H4 (cell line): ENCODE measurements around the gene BCL2A1. TPM values are rescaled to one million over a fixed set of nuclear protein-coding genes. Genes with fewer than 3 reads are reported as not detected.
A peak's percentile ranks its signal among the peaks of the same experiment; 100 is the strongest.
"Not testable (repeated sequence)": the region's sequence is repeated elsewhere in the genome, so short reads cannot be mapped to it uniquely, and the experiment has no call there.

Source experiments
- DNase-seq: peaks from one replicate; pipeline ENCODE4 v3.0.0-alpha.2; 2015; ENCODE audit warnings: low spot score
- total RNA-seq: library from RNA; depleted of rRNA; stranded (reverse); fragments of >200 nt; shearing (Covaris generic); gene quantifications from 2 replicates; pipeline ENCODE4 v1.2.3, GENCODE V29; 2014

The BCL2A1 gene
- total RNA-seq, 1 experiment from 2014 or later = not detected

DNA sequence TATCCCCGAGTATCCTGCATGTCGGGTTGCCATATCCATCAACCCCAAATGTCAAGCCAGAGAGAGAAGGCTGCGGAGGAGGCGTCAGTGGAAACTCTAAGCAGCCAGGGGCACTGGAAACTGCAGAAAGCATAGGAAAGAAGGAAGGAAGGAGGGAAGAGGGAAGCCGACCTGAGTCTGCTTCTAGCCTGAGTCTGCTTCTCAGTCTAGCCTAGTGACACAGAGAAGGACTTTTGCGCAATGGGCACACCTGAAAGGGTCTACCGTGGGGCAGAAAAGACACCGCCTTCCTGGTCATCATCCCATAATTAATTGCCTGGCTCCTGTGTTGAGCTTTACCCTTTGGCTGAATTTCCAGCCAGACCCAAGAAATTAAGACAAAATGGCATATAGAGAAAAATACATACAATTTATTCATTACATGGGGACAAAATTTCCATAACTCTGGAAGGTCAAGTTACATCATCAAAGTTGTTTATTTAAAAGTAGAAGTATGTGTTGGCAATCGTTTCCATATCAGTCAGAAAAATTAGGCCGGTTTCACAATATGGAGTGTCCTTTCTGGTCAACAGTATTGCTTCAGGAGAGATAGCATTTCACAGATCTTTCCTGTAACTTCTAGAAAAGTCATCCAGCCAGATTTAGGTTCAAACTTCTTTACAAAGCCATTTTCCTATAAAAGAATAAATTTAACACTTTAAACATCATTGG is 10.3 kb downstream of the BCL2A1 start:
- DNase-seq = no peak

DNA sequence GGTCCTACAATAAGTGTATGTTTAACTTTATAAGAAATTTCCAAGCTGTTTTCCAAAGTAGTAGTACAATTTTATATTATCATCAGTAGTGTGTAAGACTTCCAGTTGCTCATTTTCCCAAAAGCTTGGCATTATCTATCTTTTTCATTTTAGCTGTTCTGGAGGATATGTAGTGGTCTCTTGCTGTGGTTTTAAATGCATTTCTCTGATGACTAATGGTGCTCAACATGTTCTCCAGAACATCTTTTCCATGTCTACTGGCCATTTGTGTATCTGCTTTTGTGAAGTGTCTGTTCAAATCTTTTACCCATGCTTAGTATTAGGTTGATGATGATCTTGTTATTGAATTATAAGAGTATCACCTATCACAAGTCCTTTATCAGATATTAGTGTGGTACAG is 13.3 kb downstream of the BCL2A1 start:
- DNase-seq = no peak

DNA sequence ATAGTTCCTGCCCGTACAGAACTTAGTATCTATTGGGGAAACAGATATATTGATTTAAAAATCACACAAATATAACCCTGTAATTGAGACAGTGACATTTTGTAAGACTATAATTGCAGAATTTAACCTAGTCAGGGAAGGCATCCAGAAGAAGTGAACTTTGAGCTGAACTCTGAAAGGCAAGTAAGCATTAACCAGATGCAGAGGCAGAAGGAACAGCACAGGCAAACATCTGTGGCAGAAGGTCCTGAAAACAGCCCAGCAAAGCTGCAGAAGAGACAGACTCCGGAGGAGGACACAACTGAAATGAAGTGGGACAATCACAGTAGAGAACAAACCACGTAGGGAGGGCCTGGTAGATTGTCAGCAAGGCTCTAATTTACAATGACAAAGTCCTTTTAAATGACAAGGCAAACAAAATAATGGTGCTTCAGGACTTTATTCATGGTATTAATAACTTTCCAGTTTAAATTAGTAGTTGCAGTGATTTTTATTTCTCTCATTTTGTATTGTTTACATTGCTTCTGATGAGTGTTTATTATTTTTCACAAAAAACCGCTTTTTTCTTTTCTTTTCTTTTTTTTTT is 14.5 kb downstream of the BCL2A1 start:
- DNase-seq = no peak

DNA sequence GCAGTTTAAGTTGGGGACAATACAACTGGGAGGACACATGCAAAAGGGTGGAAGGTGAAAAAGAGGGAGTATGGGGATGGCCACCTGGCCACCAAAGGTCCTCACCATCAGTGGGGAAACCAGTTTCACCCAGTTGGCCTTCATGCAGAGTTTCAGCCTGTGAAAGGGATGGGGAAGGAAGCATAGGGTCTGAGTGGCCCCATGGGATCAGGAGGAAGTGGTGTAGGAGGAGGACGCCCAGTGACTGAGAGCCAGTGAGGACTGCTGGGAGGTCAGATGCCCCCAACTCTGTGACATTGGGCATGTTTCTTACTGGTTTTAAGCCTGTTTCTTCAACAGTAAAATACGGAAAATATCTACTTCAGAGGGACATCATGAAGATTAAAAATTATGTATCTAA is 16.3 kb downstream of the BCL2A1 start:
- no peak for DNase-seq

DNA sequence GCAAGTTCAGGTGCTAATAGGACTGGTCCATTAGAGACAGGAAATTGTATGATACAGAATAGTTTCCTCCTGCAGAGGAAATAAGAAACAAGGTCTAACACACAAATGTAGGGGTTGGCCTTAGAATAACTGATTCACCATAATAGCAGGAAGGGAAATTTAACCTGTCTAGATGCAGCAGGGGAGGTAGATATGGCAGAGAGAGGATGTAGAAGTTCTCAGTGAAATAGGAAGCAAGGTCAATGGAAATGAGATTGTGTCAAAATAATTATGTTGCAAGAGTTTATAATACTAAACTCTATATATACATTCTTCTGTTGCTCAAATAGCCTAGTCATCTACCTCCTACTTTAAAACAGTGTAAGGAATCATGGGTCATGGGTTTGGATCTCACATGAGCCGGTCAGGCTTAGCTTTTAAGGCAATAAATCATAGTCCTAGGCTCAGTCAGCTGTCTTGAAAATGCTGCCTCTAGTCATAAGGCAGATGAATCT is 17.0 kb downstream of the BCL2A1 start:
- no peak for DNase-seq

DNA sequence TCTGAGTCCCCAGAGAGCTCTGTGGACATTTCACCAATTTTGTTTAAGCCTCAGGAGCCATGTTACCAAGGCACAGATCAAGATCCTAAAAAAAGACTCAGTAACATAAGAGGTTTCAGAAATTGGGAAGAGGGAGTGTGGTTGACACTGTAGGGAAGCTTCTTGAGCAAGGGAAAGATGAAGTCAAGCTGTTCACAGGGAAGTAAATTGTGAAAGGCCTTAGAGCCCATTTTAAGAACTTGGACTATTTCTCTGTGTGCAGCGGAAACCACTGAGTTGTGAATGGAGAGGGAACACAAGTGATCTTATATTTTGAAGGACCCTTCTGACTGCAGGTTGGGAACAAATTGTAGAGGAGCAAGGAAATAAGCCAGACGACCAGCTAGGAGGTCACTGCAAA is 18.7 kb downstream of the BCL2A1 start:
- no peak for DNase-seq

DNA sequence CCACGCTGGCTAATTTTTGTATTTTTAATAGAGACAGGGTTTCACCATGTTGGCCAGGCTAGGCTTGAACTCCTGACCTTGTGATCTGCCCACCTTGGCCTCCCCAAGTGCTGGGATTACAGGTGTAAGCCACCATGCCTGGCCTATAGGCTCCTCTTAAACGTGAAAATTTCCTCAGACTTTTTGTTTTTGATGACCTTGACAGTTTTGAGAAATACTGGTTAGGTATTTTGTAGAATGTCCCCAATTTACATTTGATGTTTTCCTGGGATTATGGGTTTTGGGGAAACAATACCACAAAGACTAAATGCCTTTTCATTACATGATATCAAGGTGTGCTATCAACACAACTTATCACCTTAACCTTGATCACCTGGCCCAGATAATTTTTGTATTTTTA is 20.7 kb downstream of the BCL2A1 start:
- DNase-seq = no peak

DNA sequence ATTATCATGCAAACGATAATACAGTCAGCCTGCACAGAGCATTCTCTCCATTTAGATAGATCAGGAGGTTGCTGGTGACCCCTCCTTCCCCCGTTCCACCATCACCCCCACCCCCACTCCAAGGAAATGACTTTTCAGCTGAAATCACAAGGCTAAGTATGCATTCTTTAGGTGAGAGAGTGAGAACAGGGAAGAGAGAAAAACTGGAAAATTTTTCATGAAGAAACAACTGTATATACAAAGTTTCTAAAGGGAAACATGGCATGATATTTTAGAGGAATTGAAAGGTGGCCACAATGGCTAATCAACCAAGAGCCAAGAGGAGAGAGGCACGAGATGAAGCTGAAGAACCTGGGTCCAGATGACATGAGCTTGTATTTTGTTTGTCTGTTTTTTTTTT is 22.2 kb downstream of the BCL2A1 start:
- DNase-seq = no peak

DNA sequence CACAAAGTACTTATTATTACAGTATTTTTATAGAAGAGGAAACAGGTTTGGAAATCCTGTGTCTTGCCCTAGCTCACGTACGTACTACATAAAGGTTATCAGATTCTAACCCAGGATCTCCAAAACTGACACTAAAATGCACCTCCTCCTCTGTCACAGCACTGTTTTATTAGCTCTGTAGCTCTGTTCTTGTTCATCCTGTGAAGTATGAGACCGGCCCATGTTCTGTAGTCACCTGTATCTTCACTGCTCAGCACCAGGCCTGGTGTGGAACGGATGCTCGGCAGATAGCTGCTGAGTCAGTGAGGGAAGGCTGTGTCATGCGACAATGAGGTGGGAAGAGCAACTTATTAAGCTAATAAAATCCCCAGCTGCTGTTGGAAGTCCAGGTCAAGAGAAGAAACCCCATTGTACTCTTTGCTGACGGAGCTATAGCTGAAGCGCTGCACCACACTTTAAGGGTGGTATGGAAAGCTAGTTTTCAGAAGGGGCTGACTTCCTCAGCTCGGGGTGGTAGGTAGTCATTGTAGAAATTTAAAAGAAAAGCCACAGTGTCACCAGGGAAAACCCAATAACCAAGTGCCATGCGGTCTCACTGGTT is 22.8 kb downstream of the BCL2A1 start:
- no peak for DNase-seq

DNA sequence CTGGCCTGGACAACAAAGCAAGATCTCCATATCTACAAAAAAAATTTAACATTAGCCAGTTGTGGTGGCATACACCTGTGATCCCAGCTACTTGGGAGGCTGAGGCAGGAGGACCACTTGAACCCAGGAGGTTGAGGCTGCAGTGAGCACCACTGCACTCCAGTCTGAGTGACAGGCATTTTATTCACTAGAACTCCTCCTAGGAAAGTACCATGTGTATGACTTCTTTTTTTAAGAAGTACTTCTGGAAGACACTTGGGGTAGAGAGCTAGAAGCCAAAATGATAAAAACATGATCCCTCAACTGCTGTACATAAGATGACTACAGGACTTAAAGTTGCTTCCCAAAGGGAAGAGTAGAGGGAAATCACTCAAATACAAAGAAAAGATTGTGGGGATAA is 24.0 kb downstream of the BCL2A1 start:
- DNase-seq = no peak

DNA sequence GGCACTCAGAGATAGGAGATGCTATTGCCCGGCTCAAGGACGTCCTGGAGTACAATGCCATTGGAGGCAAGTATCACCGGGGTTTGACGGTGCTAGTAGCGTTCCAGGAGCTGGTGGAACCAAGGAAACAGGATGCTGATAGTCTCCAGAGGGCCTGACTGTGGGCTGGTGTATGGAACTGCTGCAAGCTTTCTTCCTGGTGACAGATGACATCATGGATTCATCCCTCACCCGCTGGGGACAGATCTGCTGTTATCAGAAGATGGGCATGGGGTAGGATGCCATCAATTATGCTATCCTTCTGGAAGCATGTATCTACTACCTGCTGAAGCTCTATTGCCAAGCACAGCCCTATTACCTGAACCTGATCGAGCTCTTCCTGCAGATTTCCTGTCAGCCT is 26.4 kb downstream of the BCL2A1 start:
- DNase-seq = no peak

DNA sequence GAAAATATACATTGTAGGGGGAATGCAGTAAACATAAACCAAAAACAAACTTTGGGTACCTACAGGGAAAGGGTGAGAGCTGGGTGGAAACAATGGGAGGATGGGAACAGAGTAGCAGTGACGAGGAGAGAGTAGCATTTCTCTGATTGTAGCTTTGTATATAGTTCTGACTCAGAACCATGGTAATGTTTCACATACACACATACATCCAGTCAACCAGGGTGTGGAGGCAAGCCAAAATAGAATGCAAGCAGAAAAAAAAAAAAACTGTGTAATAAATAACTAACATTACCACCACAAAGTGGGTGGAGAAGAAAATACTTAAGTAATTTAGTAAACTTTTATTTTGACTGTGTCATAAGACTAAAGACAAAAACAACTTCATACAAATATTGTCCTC is 27.2 kb downstream of the BCL2A1 start:
- DNase-seq = peak; percentile 14

DNA sequence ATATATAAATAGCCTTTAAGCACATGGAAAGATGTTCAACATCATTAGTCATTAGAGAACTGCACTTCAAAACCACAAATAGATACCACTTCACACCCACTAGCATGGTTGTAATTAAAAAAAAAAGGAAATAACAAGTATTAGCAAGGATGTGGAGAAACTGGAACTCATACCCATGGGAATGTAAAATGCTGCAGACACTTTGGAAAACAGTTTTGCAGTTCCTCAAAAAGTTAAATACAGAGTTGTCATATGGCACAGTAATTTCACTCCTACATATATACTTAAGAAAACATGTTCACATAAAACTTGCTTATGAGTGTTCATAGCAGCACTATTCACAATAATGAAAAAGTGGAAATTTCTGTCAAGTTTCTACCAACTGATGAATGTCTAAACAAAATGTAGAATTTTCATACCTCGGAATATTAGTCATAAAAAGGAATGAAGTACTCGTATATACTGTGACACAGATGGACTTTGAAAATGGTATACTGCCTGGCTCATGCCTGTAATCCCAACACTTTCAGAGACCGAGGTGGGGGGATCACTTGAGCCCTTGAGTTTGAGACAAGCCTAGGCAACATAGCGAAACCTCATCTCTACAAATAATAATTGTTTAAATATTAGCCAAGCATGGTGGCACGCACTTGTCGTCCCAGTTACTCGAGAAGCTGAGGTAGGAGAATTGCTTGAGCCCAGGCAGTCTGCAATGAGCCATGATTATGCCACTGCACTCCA is 28.1 kb downstream of the BCL2A1 start:
- no peak for DNase-seq

DNA sequence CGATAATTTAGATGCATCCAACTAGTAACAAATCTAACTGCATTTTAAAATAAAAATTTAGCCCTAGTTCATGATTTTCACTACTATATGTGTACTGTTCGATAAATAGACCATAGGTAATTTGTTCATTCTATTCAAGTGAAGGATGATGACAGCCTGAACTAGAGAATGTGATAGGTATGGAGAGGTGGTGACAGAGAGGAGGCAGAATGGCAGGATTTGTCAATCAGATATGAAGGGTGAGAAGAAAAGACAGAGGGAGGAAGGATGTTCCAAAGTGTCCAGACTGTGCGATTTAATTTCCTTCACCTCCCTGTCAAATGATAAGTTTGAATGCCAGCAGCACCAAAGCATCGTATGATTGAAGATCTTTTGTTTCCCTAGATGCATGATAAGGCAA is 31.6 kb downstream of the BCL2A1 start:
- no peak for DNase-seq

DNA sequence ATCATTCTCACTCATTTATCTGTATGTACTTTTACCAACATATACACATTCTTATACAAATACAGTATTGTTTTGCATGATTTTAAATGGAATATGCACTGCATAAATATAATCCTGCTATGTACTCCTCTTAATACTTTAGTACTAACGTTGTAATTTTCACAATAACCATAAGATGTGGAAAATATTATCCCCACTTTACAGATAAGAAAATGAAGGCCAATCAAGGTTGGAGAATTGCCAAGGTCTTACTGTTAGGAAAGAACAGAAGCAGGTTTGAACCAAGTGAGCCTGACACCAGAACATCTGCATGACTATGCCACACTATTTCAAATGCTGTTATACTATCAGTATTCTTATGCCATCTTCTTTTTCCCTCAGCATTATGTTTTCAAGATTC is 32.9 kb downstream of the BCL2A1 start:
- no peak for DNase-seq

DNA sequence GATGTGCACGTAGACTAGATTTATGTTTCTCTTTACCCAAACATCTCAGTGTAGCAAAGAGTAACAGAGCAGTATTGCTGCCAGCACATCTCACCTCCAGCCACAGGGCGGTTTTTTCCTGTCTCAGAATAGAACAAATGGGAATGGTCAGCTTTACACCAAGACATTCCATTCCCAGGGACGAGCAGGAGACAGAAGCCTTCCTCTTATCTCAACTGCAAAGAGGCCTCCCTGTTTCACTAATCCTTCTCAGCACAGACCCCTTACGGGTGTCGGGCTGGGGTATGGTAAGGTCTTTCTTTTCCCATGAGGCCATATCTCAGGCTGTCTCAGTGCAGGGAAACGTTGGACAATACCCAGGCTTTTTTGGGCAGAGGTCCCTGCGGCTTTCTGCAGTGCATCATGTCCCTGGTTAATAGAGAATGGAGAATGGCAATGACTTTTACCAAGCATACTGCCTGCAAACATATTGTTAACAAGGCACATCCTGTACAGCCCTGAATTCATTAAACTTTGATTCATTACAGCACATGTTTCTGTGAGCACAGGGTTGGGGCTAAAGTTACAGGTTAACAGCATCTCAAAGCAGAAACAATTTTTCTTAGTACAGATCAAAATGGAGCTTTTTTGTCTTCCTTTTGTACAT is 35.3 kb downstream of the BCL2A1 start:
- DNase-seq = not testable (repeated sequence)

DNA sequence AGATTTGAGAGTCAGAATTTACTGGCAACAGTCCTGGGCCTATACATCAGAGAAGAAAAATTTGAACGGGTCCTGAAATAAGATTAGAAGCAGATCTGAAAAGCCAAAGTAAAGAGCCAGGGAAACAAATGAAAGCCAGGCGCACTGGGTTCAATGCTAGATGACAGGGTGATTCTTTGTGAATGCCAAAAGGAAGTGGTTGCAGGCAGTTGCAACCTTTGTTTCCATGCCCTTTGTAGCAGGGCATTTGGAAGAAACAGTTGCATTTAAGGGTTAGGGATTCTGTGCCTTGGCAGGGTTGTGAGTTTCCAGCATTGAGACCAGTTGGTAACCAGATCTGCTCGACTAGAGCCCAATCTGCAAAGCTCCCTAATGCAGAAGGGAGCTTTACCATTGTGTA is 37.8 kb downstream of the BCL2A1 start:
- DNase-seq = no peak

DNA sequence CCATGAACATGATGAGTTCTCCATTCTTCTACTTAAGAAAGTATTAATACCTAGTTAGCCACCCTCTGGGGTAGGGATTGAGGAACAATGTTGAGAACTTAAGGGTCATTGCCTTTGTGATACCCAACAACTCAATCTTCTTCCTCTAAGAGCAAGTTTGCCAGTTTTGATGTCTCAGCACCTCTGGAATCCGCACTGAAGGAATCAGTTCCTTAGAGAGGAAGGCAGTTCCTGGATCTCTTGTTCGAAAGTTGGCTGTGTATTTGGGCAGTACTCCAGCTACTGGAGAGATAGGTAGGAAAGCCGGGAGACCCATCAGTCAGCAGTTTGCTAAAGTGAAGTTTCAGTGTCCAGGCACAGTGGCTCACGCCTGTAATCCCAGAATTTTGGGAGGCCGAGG is 38.5 kb downstream of the BCL2A1 start:
- DNase-seq = no peak

DNA sequence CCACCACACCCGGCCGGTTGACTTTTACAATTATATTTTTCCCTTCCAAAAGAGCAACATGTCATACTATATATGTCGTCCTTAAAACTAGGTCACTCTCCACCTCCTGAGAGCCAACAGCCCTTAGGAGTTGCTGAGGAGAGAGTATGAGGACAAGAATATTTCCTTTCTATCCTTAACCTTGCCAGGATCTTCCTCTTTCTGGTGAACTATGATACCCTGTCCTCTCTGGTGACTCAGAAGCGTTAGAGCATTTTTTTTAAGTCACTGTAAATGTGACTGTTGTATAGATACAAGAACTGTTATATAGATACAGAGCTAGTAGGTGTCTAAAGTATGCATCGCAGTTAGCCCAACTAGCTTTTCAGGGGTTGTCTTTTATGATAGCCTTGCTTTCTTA is 40.5 kb downstream of the BCL2A1 start:
- DNase-seq = no peak

DNA sequence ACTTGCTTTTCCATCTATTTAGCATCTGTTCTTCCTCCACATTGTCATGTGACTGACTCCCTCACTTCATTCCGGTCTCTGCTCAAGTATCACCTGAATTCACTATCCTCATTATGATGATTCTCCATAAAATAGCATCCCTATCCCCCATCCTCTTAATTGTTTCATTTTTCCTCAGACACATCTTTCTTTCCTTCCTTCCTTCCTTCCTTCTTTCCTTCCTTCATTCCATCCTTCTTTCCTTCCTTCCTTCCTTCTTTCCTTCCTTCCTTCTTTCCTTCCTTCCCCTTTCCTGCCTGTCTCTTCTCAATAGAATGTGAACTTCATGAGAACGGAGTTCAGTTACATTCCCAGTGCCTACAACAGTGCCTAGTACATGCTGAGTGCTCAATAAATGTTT is 41.6 kb downstream of the BCL2A1 start:
- DNase-seq = no peak

DNA sequence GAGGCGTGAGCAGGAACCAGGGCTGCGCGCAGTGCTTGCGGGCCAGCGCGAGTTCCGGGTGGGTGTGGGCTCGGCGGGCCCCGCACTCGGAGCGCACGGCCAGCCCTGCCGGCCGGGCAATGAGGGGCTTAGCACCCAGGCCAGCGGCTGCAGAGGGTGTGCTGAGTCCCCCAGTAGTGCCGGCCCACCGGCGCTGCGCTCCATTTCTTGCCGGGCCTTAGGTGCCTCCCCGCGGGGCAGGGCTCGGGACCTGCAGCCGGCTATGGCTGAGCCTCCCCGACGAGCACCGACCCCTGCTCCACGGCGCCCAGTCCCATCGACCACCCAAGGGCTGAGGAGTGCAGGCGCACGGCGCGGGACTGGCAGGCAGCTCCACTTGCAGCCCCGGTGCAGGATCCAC is 44.9 kb downstream of the BCL2A1 start:
- DNase-seq = not testable (repeated sequence)

DNA sequence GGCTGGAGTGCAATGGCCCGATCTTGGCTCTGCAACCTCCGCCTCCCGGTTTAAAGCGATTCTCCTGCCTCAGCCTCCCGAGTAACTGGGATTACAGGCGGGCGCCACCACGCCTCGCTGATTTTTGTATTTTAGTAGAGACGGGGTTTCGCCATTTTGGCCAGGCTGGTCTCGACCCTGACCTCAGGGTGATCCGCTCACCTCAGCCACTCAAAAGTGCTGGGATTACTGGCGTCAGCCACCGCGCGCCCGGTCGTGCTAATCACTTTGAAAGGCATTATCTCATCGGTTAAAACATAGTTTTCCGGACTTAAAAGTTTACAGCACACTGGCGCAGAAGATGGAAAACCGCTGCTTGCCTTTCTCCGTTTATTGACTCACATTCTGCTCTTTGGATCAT is 46.6 kb downstream of the BCL2A1 start:
- DNase-seq = no peak
